ENCODE results near the gene PTRH2. TPM values are rescaled to one million over a fixed set of nuclear protein-coding genes. Genes with fewer than 3 reads are reported as not detected.

The PTRH2 gene
- total RNA-seq, 2 donors from 2014 or later: 8.9 to 30.0 TPM

- Histone ChIP-seq H3K4me1 (ENCODE audit: control insufficient read depth in 1 of 2, low read depth in 2 of 2) (peaks cover 31 to 41% of the 10 kb centered on the region in 2 donors), H3K4me3 (no peak overlapping the region), H3K9me3 (no peaks in the 10 kb centered on the region), H3K36me3 (no peaks in the 10 kb centered on the region), H3K27ac (no peak overlapping the region), H3K27me3 (replicated peaks; ENCODE audit: insufficient read depth) (no peaks in the 10 kb centered on the region)
- no peak for TF ChIP-seq CTCF (IDR thresholded peaks at IDR 0.05)
- DNase-seq (ENCODE audit: low spot score): no peak
- ATAC-seq (ENCODE audit: insufficient number of reproducible peaks, low FRiP score, low read depth): no peak
Measured at GRCh38 chr17:59752922-59753321, 45.7 kb upstream of the PTRH2 start.

GRCh38 chr17:59752446-59752845, 45.2 kb upstream of the PTRH2 start:
- DNase-seq (ENCODE audit: low spot score) (no peak), ATAC-seq (ENCODE audit: insufficient number of reproducible peaks, low FRiP score, low read depth) (no peak)
- no peak overlapping the region for H3K4me3 ChIP-seq
- H3K9me3 ChIP-seq: no peaks in the 10 kb centered on the region
- no peak for TF ChIP-seq CTCF (IDR thresholded peaks at IDR 0.05)
- no peaks in the 10 kb centered on the region for H3K27me3 ChIP-seq (replicated peaks; ENCODE audit: insufficient read depth)
- H3K36me3 ChIP-seq: no peaks in the 10 kb centered on the region
- H3K4me1 ChIP-seq (ENCODE audit: control insufficient read depth in 1 of 2, low read depth in 2 of 2): peaks cover 31 to 39% of the 10 kb centered on the region in 2 donors
- no peak overlapping the region for H3K27ac ChIP-seq

- Histone ChIP-seq H3K36me3 (no peaks in the 10 kb centered on the region), H3K4me1 (ENCODE audit: control insufficient read depth in 1 of 2, low read depth in 2 of 2) (peaks cover 27 to 34% of the 10 kb centered on the region in 2 donors), H3K9me3 (no peaks in the 10 kb centered on the region), H3K27me3 (replicated peaks; ENCODE audit: insufficient read depth) (no peaks in the 10 kb centered on the region), H3K27ac (no peak overlapping the region), H3K4me3 (no peak overlapping the region)
- TF ChIP-seq CTCF (IDR thresholded peaks at IDR 0.05): no peak
- ATAC-seq (ENCODE audit: insufficient number of reproducible peaks, low FRiP score, low read depth) (no peak), DNase-seq (ENCODE audit: low spot score) (no peak)
Measured at GRCh38 chr17:59751955-59752413, 44.8 kb upstream of the PTRH2 start.

GRCh38 chr17:59748591-59748990, 41.4 kb upstream of the PTRH2 start:
- DNase-seq (ENCODE audit: low spot score) (no peak), ATAC-seq (ENCODE audit: insufficient number of reproducible peaks, low FRiP score, low read depth) (no peak)
- no peaks in the 10 kb centered on the region for H3K36me3 ChIP-seq

GRCh38 chr17:59746849-59747445, 39.7 kb upstream of the PTRH2 start:
- Histone ChIP-seq H3K4me1 (ENCODE audit: control insufficient read depth in 1 of 2, low read depth in 2 of 2) (no peaks in the 10 kb centered on the region), H3K27ac (no peak overlapping the region)
- no peak for ATAC-seq (ENCODE audit: insufficient number of reproducible peaks, low FRiP score, low read depth)

More at GRCh38 chr17:59748591-59748990, 41.4 kb upstream of the PTRH2 start:
- Histone ChIP-seq H3K27ac (no peak overlapping the region), H3K4me1 (ENCODE audit: control insufficient read depth in 1 of 2, low read depth in 2 of 2) (peaks cover 0 to under 1% of the 10 kb centered on the region in 2 donors), H3K9me3 (no peaks in the 10 kb centered on the region), H3K4me3 (no peak overlapping the region), H3K27me3 (replicated peaks; ENCODE audit: insufficient read depth) (no peaks in the 10 kb centered on the region)
- TF ChIP-seq CTCF (IDR thresholded peaks at IDR 0.05): no peak

More at GRCh38 chr17:59746849-59747445, 39.7 kb upstream of the PTRH2 start:
- DNase-seq (ENCODE audit: low spot score): no peak
- no peaks in the 10 kb centered on the region for H3K36me3 ChIP-seq
- H3K27me3 ChIP-seq (replicated peaks; ENCODE audit: insufficient read depth): no peaks in the 10 kb centered on the region
- peak; percentile 65 for TF ChIP-seq CTCF (IDR thresholded peaks at IDR 0.05)
- no peaks in the 10 kb centered on the region for H3K9me3 ChIP-seq
- H3K4me3 ChIP-seq: no peak overlapping the region
